ENCODE results near the gene CYB5R3. TPM values are rescaled to one million over a fixed set of nuclear protein-coding genes. Genes with fewer than 3 reads are reported as not detected.

The CYB5R3 gene
- polyA plus RNA-seq, 3 donors: 49.7 to 76.4 (median 54.0) TPM

GRCh38 chr22:42602470-42602869 lies 46.7 kb downstream of the CYB5R3 start:
- H3K4me2 ChIP-seq (replicated peaks; ENCODE audit: extremely low read depth, low read length, poor library complexity, severe bottlenecking): no peak overlapping the region
- H3K9ac ChIP-seq (ENCODE audit: insufficient read depth, low read length, poor library complexity, severe bottlenecking): no peak overlapping the region
- H3K4me1 Mint-ChIP-seq: peaks cover 8% of the 10 kb centered on the region
- no peaks in the 10 kb centered on the region for H3K4me1 ChIP-seq (ENCODE audit: control insufficient read depth in 1 of 2, insufficient read depth in 2 of 2, low read length in 2 of 2)
- H3K36me3 Mint-ChIP-seq: peaks cover 74 to 92% of the 10 kb centered on the region in 2 donors
- peaks cover 99% of the 10 kb centered on the region for H4K20me1 ChIP-seq (ENCODE audit: insufficient read depth, low read length)
- peaks cover 0 to 2% (median 0%) of the 10 kb centered on the region in 7 donors for H3K9me3 Mint-ChIP-seq
- peak overlapping the region in 2 of 7 donors; percentile 42 to 53 for H3K27ac Mint-ChIP-seq
- peak overlapping the region in 1 of 2 donors; percentile 26 for H3K27ac ChIP-seq (ENCODE audit: low read depth in 1 of 2, low read length in 2 of 2)
- H2AFZ ChIP-seq (ENCODE audit: insufficient read depth, low read depth, low read length, poor library complexity, severe bottlenecking): no peak overlapping the region
- intact Hi-C loops (cut with micrococcal nuclease): no loop called here
- peaks cover 94% of the 10 kb centered on the region for H3K79me2 ChIP-seq (ENCODE audit: insufficient read depth, low read length)
- H3K27me3 ChIP-seq (ENCODE audit: control insufficient read depth in 2 of 2, insufficient read depth in 2 of 2, low read length in 2 of 2): no peaks in the 10 kb centered on the region
- H3K27me3 Mint-ChIP-seq (ENCODE audit: low read depth in 3 of 3): peaks cover 0 to 1% (median 0%) of the 10 kb centered on the region in 3 donors
- H3K9me3 ChIP-seq (replicated peaks in 1 of 2; ENCODE audit: control insufficient read depth in 1 of 2, insufficient read depth in 1 of 2, low read length in 2 of 2): peaks cover 0 to 4% of the 10 kb centered on the region in 2 donors
- TF ChIP-seq, protein P1, sequence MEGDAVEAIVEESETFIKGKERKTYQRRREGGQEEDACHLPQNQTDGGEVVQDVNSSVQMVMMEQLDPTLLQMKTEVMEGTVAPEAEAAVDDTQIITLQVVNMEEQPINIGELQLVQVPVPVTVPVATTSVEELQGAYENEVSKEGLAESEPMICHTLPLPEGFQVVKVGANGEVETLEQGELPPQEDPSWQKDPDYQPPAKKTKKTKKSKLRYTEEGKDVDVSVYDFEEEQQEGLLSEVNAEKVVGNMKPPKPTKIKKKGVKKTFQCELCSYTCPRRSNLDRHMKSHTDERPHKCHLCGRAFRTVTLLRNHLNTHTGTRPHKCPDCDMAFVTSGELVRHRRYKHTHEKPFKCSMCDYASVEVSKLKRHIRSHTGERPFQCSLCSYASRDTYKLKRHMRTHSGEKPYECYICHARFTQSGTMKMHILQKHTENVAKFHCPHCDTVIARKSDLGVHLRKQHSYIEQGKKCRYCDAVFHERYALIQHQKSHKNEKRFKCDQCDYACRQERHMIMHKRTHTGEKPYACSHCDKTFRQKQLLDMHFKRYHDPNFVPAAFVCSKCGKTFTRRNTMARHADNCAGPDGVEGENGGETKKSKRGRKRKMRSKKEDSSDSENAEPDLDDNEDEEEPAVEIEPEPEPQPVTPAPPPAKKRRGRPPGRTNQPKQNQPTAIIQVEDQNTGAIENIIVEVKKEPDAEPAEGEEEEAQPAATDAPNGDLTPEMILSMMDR (IDR thresholded peaks at IDR 0.05): no peak
- no peak overlapping the region for H3K4me3 Mint-ChIP-seq
- H3K36me3 ChIP-seq (replicated peaks in 1 of 2; ENCODE audit: control insufficient read depth in 1 of 2, insufficient read depth in 2 of 2, low read length in 2 of 2): peaks cover 49 to 87% of the 10 kb centered on the region in 2 donors
- no peak for DNase-seq
- no peak overlapping the region for H3K4me3 ChIP-seq (replicated peaks in 1 of 3; ENCODE audit: low read depth in 2 of 3, low read length in 3 of 3)
- WGBS (ENCODE audit: insufficient coverage): 100% methylated on average over 1 of the region's 2 CpGs

- Mint-ChIP-seq H3K4me1 (peaks cover 8% of the 10 kb centered on the region), H3K9me3 (peaks cover 0 to 2% (median 0%) of the 10 kb centered on the region in 7 donors), H3K4me3 (no peak overlapping the region), H3K36me3 (peaks cover 74 to 92% of the 10 kb centered on the region in 2 donors), H3K27me3 (ENCODE audit: low read depth in 3 of 3) (peaks cover 0 to 1% (median 0%) of the 10 kb centered on the region in 3 donors), H3K27ac (peak overlapping the region in 1 of 7 donors; percentile 38)
- intact Hi-C loops (cut with micrococcal nuclease): no loop called here
- peaks cover 0 to 4% of the 10 kb centered on the region in 2 donors for H3K9me3 ChIP-seq (replicated peaks in 1 of 2; ENCODE audit: control insufficient read depth in 1 of 2, insufficient read depth in 1 of 2, low read length in 2 of 2)
- DNase-seq: no peak
- no peak overlapping the region for H3K4me2 ChIP-seq (replicated peaks; ENCODE audit: extremely low read depth, low read length, poor library complexity, severe bottlenecking)
- peaks cover 54 to 92% of the 10 kb centered on the region in 2 donors for H3K36me3 ChIP-seq (replicated peaks in 1 of 2; ENCODE audit: control insufficient read depth in 1 of 2, insufficient read depth in 2 of 2, low read length in 2 of 2)
- H3K27ac ChIP-seq (ENCODE audit: low read depth in 1 of 2, low read length in 2 of 2): peak overlapping the region in 1 of 2 donors; percentile 26
- peaks cover 94% of the 10 kb centered on the region for H3K79me2 ChIP-seq (ENCODE audit: insufficient read depth, low read length)
- 96% methylated on average over 3 of the region's 6 CpGs for WGBS (ENCODE audit: insufficient coverage)
- no peak overlapping the region for H3K4me3 ChIP-seq (replicated peaks in 1 of 3; ENCODE audit: low read depth in 2 of 3, low read length in 3 of 3)
- peaks cover 99% of the 10 kb centered on the region for H4K20me1 ChIP-seq (ENCODE audit: insufficient read depth, low read length)
- H3K9ac ChIP-seq (ENCODE audit: insufficient read depth, low read length, poor library complexity, severe bottlenecking): no peak overlapping the region
- H3K4me1 ChIP-seq (ENCODE audit: control insufficient read depth in 1 of 2, insufficient read depth in 2 of 2, low read length in 2 of 2): no peaks in the 10 kb centered on the region
- H2AFZ ChIP-seq (ENCODE audit: insufficient read depth, low read depth, low read length, poor library complexity, severe bottlenecking): no peak overlapping the region
- TF ChIP-seq, protein P1 (IDR thresholded peaks at IDR 0.05): no peak
- no peaks in the 10 kb centered on the region for H3K27me3 ChIP-seq (ENCODE audit: control insufficient read depth in 2 of 2, insufficient read depth in 2 of 2, low read length in 2 of 2)
Observed at GRCh38 chr22:42601879-42602465, 47.2 kb downstream of the CYB5R3 start.
